ENCODE results near the gene EXD1.
"Not testable (repeated sequence)": the region's sequence is repeated elsewhere in the genome, so short reads cannot be mapped to it uniquely, and the experiment has no call there.

The EXD1 gene

GRCh38 chr15:41230345-41230649 lies 260 bp downstream of the EXD1 start:
- DNase-seq, result no peak

GRCh38 chr15:41219381-41219780 lies 11.2 kb downstream of the EXD1 start:
- DNase-seq, result no peak

DNA sequence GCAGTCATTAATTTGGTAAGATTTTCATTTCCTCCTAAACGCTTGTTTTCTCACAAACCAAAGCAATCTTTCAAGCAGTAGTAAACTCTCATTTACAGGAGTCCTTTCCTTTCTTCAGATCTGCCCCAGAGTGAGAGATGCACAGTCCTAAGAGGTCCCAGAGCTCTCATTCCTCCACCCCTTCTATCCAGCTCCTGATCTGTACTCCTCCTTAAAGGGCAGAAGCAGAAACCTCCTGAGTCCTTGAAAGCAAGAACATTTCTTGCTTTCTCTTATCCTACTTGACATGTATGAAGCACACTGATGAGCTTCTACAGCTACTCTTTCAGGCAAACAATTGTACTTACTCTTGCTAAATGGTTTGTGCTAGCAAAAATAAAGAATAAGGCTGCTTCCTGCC lies 11.7 kb downstream of the EXD1 start:
- DNase-seq, result no peak

GRCh38 chr15:41215708-41216107 lies 14.8 kb downstream of the EXD1 start:
- no peak for DNase-seq

- no peak for DNase-seq
Observed at GRCh38 chr15:41207687-41208448, 22.7 kb downstream of the EXD1 start.

GRCh38 chr15:41205315-41205714 lies 25.2 kb downstream of the EXD1 start:
- DNase-seq, result no peak

DNA sequence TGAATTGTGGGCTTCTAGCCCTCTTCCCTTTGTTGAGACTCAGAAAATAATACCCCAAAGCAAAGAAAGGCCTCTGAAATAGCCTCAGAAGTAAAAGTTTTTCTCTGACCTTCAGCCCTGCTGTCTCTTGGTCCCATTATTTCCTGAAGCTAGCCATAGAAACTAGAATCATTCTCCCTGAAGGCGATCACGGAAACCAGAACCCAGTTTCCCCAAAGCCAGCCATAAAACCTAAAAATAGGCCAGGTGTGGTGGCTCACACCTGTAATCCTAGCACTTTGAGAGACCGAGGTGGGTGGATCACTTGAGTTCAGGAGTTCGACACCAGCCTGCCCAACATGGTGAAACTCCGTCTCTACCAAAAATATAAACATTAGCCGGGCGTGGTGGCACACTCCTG lies 27.2 kb downstream of the EXD1 start:
- DNase-seq, result no peak

GRCh38 chr15:41199470-41199869 lies 31.1 kb downstream of the EXD1 start:
- DNase-seq, result no peak

- no peak for DNase-seq
Observed at GRCh38 chr15:41194444-41194843, 36.1 kb downstream of the EXD1 start.

DNA sequence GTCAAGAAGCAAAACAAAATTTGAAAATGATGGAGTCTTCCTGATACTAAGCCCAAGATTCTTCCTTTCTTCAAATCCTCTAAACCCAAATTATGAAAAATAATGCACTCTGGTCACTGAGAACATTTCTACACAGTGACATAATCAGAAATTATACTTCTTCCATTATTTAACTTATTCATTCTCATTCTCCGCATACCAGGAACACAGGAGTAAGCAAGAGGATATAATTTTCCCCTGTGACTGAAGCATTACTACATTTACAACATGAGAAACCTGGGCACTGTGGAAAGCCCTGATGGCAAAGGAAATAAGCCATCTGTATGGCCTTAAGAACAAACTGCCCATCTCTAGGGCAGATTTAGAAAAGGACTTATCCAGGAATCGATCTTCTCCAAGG lies 47.0 kb downstream of the EXD1 start:
- no peak for DNase-seq

- no peak for DNase-seq
Observed at GRCh38 chr15:41182266-41182665, 48.3 kb downstream of the EXD1 start.

- no peak for DNase-seq
Observed at GRCh38 chr15:41180206-41180789, 50.3 kb downstream of the EXD1 start.

- DNase-seq, result no peak
Observed at GRCh38 chr15:41169781-41170180, 60.8 kb downstream of the EXD1 start.

DNA sequence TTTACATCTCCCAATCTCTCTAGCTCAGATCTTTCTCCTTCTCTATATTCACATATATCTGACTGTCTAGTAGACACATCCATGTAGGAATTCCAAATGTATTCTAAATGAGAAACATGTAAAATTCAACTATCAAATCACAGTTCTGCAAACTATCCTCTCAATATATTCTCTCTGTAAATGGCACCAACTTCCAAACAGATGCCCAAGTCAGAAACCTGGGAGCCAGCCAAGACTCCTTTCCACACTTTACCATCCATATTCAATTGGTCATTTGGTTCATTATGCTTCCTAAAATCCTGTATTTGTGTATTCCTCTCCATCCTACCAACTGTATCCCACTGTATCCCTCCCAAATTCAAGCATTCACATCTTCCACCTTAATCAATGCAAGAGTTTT lies 61.5 kb downstream of the EXD1 start:
- DNase-seq, result no peak

GRCh38 chr15:41161736-41162135 lies 68.8 kb downstream of the EXD1 start:
- no peak for DNase-seq

DNA sequence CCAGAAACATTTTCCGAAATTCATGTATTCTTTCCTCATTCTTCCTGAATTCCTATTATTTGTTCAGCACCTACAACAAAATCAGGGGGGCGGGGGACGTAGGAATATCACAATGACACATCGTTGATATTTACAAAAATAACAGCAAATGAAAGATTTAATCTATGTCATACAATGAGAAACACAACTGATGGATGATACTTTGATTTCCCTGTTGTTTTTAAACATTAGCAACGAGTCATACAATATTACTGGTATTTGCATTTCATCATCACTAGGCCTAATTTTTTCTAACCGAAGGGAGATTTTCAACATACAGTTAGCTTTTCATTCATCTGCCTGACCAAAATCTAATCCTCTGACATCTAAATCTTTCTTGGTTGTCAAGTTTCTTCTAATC lies 69.2 kb downstream of the EXD1 start:
- DNase-seq, result no peak

DNA sequence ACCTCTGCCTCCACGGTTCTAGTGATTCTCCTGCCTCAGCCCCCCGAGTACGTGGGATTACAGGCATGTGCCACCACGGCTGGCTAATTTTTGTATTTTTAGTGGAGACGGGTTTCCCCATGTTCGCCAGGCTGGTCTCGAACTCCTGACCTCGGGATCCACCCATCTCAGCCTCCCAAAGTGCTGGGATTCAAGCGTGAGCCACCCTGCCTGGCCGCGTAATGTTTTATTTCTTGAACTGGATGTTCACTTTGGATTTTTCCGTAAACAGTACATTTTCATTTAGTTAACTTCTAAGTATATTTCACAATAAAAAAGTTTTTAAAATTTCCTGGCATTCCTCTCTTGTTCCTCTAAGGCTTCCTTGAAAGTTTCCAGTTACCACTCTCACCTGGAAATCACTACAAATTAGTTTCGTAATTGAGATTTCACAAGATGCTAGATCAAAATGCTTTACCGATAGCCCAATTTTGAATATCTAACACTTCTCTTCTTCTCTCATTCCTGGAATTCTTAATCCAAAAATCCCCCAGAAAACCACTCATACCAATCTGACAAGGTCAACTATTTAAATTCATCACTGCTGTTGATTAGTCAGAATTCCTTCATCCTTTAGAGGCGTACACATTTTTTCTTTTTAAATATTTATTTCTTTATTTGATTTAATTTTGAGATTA lies 69.8 kb downstream of the EXD1 start:
- DNase-seq, result no peak

- DNase-seq, result no peak
Observed at GRCh38 chr15:41154412-41154811, 76.1 kb downstream of the EXD1 start.

DNA sequence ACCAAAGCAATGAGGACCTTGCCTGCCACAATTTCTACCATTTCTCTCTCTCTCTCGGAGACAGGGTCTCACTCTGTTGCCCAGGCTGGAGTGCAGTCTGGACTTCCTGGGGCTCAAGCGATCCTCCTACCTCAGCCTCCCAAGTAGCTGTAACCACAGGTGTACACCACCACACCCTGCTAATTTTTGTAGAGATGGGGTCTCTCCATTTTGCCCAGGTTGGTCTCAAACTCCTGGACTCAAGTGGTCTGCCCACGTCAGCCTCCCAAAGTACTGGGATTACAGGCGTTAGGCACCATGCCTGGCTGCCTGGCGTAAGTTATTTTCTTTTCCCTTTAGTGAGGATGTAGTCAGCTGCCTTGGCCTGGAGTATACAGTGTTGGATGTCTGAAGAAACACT lies 76.8 kb downstream of the EXD1 start:
- DNase-seq, result no peak

GRCh38 chr15:41151451-41152005 lies 79.0 kb downstream of the EXD1 start:
- no peak for DNase-seq

DNA sequence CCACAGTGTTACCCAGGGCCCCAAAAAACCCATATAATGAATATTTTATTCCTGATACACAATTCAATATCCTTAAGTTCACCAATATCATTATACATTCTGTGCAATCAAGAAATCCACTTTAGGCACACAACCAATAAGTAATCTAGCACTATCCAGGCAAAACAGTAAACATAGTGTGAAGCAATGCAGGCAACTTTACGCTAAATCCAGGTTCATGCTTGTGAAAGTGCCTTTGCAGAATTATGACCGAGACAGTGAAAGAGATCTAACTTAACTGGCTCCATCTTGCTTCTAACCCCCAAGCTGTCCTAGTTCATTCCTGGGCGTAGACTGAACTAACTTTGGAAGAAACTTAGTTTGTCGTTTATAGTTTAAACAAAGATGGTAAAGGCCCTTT lies 80.3 kb downstream of the EXD1 start:
- DNase-seq, result no peak

- no peak for DNase-seq
Observed at GRCh38 chr15:41148065-41148464, 82.5 kb downstream of the EXD1 start.

- DNase-seq, result no peak
Observed at GRCh38 chr15:41139619-41140018, 90.9 kb downstream of the EXD1 start.

- not testable (repeated sequence) for DNase-seq
Observed at GRCh38 chr15:41139112-41139511, 91.4 kb downstream of the EXD1 start.

Data from central memory CD4-positive, alpha-beta T cell (primary cell).